Measurements from ENCODE around the gene EBF3.

Gene EBF3

DNA sequence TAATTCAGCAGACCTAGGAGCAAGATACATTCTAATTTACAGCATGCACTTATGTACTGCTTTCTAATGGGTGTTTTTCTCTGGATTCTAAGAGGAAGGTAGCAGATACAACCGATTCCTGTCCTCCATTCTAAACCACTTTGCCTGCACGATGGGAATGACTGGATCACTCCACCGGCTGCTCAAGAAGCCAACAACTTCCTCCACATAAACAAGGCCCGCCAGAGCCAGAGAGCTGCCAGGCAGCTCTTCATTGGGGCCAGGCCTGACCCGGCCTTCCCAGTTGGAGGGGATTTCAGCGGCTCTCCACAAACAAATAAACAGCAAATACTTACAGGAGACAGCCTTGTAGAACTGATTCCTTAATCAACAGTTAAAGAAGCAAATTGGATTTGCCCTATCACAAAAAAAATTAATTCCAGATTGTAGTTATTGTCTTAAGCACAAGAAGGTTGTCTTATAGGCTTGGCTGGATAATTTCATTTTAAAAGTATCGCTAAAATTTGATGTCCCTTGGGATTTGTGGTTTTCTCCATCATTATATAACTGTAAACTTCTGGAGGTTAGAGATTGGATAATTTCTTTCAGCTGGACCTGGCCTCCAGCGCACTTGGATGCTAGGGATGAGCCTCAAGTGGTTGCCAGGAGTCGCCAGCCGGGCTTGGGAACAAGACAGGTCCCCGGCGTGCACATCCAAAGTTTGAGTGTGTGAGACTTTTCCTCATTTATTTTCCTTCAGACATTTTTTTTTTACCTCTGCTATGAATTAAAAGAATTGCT lies 20.9 kb downstream of the EBF3 start:
- DNase-seq: no peak

DNA sequence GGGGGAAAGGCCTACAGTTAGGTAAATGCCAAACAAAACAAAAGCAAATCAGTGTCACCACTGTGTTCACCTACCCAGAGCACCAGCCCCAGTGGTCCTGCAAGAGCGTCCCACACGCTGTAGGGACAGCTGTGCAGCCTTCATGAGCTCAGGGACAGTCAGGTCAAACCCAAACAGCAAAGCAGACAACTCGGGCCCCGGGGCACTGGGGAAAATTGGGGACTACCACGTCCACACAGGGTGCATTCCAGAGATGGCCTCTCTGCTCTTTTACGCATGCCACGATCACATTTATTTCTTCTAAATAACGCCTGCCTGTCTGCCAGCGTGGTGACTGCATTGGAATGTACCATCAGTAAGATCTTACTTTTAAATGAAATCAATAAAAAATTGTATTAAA lies 21.7 kb downstream of the EBF3 start:
- no peak for DNase-seq

- no peak for DNase-seq
These were observed 22.1 kb downstream of the EBF3 start for GRCh38 chr10:129942019-129942277.

GRCh38 chr10:129941199-129942018 lies 22.7 kb downstream of the EBF3 start:
- DNase-seq: no peak

DNA sequence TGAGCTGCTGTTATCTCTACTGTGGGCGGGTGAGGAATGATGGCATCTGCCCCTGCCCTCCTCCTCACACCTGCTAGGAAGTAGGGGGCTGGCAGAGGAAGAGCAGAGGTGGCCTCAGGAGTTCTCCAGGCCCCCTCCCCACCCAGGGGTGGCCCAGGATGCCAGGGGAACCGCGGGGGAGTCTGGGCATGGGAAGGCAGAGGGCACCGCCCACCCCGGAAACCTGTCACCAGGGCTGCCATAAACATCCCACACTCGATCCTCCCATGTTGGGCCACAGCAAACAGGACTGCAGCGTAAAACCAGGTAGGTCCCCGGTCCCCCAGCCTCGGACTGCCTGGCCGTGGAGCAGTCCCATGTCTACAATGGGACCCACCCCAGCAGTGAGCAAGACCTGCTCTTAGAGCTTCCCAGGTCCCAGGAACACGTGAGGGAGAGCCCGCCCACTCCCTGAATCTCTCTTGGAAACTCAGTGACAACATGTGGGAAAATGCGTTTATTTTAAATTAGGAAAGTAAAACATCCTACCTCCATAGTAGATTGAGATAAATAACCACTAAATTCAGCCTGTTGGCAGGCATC lies 23.4 kb downstream of the EBF3 start:
- no peak for DNase-seq

DNA sequence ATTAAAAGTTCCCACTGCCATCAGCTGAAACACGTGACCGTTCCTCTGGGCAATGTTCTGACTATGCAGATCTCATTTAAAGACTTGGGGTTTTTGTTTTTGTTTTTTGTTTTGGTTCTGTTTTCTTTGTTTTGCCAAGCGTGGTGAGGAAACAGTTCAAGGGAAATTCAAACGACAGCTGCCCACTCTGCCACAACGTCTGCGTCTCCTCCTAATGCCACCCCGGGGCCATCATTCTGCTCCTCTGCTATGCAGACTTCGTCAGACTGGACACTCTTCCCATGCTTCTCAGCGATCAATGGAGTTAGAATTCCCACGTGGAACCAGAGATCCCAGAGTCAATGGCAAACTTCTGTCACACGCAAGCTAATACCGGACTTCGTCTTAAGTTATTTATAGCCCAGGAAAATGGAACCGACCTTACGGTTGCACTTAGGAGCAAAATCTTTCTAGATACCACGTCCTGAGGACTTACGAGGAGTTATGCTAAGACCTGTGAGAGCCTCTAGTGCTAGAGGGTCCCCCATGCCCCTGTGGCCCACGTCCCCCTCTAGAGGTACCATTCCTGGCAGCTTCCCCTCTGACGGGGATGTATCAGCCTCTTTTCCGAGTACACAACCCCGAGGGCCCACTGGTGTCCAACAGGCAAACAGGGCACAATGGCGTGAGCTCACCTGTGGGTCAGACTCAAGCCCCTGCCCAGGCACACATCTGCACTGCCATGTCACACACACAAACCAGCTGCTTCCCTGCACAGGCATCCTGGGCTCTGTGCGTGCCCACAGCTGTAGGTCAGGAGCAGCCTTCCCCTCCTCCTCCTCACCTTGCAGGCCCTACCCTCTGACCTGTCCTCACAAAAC lies 24.4 kb downstream of the EBF3 start:
- no peak for DNase-seq

GRCh38 chr10:129938460-129938859 lies 25.6 kb downstream of the EBF3 start:
- DNase-seq: no peak

- no peak for DNase-seq
These were observed 26.7 kb downstream of the EBF3 start for GRCh38 chr10:129937351-129937751.

GRCh38 chr10:129936923-129937300 lies 27.2 kb downstream of the EBF3 start:
- DNase-seq: no peak

GRCh38 chr10:129936266-129936922 lies 27.7 kb downstream of the EBF3 start:
- no peak for DNase-seq

GRCh38 chr10:129935867-129936152 lies 28.3 kb downstream of the EBF3 start:
- no peak for DNase-seq

GRCh38 chr10:129935102-129935866 lies 28.8 kb downstream of the EBF3 start:
- no peak for DNase-seq

DNA sequence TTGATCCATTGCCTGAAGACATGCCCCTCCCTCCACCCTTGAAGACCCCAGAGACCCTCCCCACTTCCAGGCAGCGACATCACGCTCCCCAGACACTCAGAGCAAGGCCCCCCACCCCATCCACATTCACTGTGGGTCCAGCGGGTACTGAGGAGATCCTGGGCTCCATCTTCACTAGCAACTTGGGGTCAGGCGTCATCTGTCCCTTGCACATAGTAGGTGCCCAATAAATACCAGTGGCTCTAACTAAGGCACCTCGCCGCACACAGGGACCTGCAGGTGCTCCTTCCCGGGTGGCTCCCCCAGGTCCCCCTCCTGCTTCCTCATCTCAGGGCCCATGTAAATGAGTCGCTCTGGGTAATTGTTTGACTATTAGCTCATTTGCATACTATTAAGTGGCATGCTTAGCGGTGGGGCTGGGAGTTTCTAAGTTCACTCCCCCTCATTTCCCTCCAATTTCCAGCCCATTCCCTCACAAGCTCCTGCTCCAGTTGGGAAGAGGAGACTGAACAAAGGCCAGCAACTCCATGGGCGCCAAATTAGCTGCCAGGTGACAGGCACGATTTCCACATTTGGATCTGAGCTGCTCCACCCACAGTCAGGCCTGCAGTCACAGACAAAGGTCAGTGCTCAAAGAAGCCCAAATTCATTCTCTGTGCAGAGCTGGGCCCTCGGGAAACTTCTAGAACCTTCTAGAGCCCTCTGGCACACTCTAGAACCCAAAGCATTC lies 29.7 kb downstream of the EBF3 start:
- no peak for DNase-seq

GRCh38 chr10:129933456-129934092 lies 30.5 kb downstream of the EBF3 start:
- DNase-seq: no peak

- no peak for DNase-seq
These were observed 31.2 kb downstream of the EBF3 start for GRCh38 chr10:129932751-129933433.

- DNase-seq: no peak
These were observed 31.9 kb downstream of the EBF3 start for GRCh38 chr10:129932182-129932581.

- DNase-seq: no peak
These were observed 34.5 kb downstream of the EBF3 start for GRCh38 chr10:129929343-129930292.

- no peak for DNase-seq
These were observed 36.5 kb downstream of the EBF3 start for GRCh38 chr10:129927351-129928120.

Measured in inflammatory macrophage treated with lipopolysaccharide for 1 hour (primary cell).